HG02938 (cell line): ENCODE results near the gene SPSB2.
"Not testable (repeated sequence)": the region's sequence is repeated elsewhere in the genome, so short reads cannot be mapped to it uniquely, and the experiment has no call there.

Experiments
- ATAC-seq: cut with Tn5 transposase; IDR thresholded peaks from one replicate; pipeline ENCODE4 v1.9.1; 2021; ENCODE audit warnings: mild to moderate bottlenecking, moderate library complexity; ENCODE audit not compliant: unreplicated experiment

Gene SPSB2

GRCh38 chr12:6873094-6874014, at the start of gene SPSB2:
Gene SPSB2 (minus strand): TSS chr12:6873303. CDS start chr12:6872901, 402 bp downstream.
- ATAC-seq, result peak; percentile 62

GRCh38 chr12:6921996-6922946, 49.2 kb upstream of the SPSB2 start:
- no peak for ATAC-seq

GRCh38 chr12:6921539-6921938, 48.4 kb upstream of the SPSB2 start:
- ATAC-seq, result no peak

- ATAC-seq, result no peak
Measured at GRCh38 chr12:6919588-6919987, 46.5 kb upstream of the SPSB2 start.

GRCh38 chr12:6917491-6918231, 44.6 kb upstream of the SPSB2 start:
- no peak for ATAC-seq

GRCh38 chr12:6916426-6917200, 43.5 kb upstream of the SPSB2 start:
- no peak for ATAC-seq

- no peak for ATAC-seq
Measured at GRCh38 chr12:6915789-6916285, 42.7 kb upstream of the SPSB2 start.

- no peak for ATAC-seq
Measured at GRCh38 chr12:6914947-6915788, 42.1 kb upstream of the SPSB2 start.

- ATAC-seq, result no peak
Measured at GRCh38 chr12:6914246-6914946, 41.3 kb upstream of the SPSB2 start, which contains the start of gene ENO2. Gene ENO2 (plus strand): TSS chr12:6914580. CDS start chr12:6915833, 1,253 bp downstream.

GRCh38 chr12:6912164-6912935, 39.2 kb upstream of the SPSB2 start:
- ATAC-seq, result no peak

GRCh38 chr12:6909421-6910145, 36.5 kb upstream of the SPSB2 start:
- ATAC-seq, result no peak

- ATAC-seq, result not testable (repeated sequence)
Measured at GRCh38 chr12:6908141-6908540, 35.0 kb upstream of the SPSB2 start.

GRCh38 chr12:6905414-6906040, 32.4 kb upstream of the SPSB2 start:
- ATAC-seq, result no peak

- ATAC-seq, result peak; percentile 91
Measured at GRCh38 chr12:6904280-6905276, 31.5 kb upstream of the SPSB2 start, which contains the start of gene LRRC23. Gene LRRC23 (plus strand): TSS chr12:6904822. CDS start chr12:6905634, 812 bp downstream.

- ATAC-seq, result no peak
Measured at GRCh38 chr12:6903722-6904121, 30.6 kb upstream of the SPSB2 start.
